ENCODE measurements around the gene TSPAN10. TPM values are rescaled to one million over a fixed set of nuclear protein-coding genes. Genes with fewer than 3 reads are reported as not detected.

The TSPAN10 gene
- total and polyA plus RNA-seq, 4 donors = 0.17 to 0.84 (median 0.29) TPM

- TF ChIP-seq YY1 (IDR thresholded peaks at IDR 0.05) (no peak), NR2F2 (IDR thresholded peaks at IDR 0.05) (no peak)
Measured at GRCh38 chr17:81640011-81640410, 3.0 kb downstream of the TSPAN10 start (continued).

DNA sequence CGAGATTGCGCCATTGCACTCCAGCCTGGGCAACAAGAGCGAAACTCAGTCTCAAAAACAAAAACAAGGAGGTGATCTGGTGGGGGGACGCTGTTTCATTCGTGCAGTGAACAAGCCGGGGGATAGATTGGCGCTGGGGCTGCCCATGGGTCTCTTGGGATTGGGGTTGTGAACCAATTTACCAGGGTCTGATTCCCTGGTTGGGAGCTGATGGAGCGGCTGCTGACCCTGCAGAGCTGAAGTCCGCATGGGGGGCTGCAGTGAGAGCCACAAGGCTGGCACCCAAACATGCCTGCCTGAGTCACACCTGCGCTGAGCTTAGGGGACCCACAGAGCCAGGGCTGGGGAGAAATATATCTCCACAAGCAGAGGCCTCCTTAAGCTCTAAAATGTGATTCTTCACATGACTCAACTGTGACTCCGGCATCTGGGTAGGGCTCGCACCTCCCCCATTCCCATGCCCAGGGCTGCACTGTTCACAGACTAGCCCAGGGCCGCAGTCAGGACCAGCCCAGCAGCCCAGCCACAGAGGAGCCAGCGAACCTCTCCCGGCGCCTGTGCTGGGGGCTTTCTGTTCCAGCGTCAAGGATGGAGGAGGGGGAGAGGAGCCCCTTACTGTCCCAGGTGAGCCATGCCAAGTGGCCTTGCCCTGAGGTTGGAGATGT, 5.0 kb downstream of the TSPAN10 start:
- Histone ChIP-seq H3K9ac (ENCODE audit: low read depth in 1 of 2, low read length in 2 of 2) (no peak overlapping the region), H3K27me3 (ENCODE audit: control insufficient read depth in 4 of 4, insufficient read depth in 4 of 4, low read length in 3 of 4) (no peaks in the 10 kb centered on the region), H3K27ac (ENCODE audit: low read depth in 1 of 2, low read length in 2 of 2) (no peak overlapping the region), H3K4me3 (ENCODE audit: low read depth in 1 of 3, low read length in 3 of 3) (no peak overlapping the region), H3K4me1 (ENCODE audit: control insufficient read depth in 4 of 4, insufficient read depth in 4 of 4, low read length in 3 of 4) (peaks cover 0 to 9% (median 5%) of the 10 kb centered on the region in 4 donors), H3K36me3 (ENCODE audit: control insufficient read depth in 4 of 4, insufficient read depth in 3 of 4, low read depth in 1 of 4, low read length in 3 of 4) (no peaks in the 10 kb centered on the region), H3K9me3 (ENCODE audit: control insufficient read depth in 4 of 4, low read length in 3 of 4) (no peaks in the 10 kb centered on the region)
- TF ChIP-seq FOXA1 (IDR thresholded peaks at IDR 0.05) (no peak), TAF1 (conservative IDR thresholded peaks at IDR 0.05) (no peak), CTCF (IDR thresholded peaks at IDR 0.05; ENCODE audit: low read depth, low read length, missing input control) (no peak), YY1 (IDR thresholded peaks at IDR 0.05) (no peak), MAX (IDR thresholded peaks at IDR 0.05) (no peak), SP1 (IDR thresholded peaks at IDR 0.05) (no peak), JUND (IDR thresholded peaks at IDR 0.05) (no peak), NR2F2 (IDR thresholded peaks at IDR 0.05) (no peak), EGR1 (IDR thresholded peaks at IDR 0.05; ENCODE audit: low read depth in 2 of 2) (no peak), ZBTB33 (IDR thresholded peaks at IDR 0.05) (no peak), RXRA (IDR thresholded peaks at IDR 0.05) (no peak), RAD21 (IDR thresholded peaks at IDR 0.05) (no peak), HNF4G (IDR thresholded peaks at IDR 0.05) (no peak), HNF4A (conservative IDR thresholded peaks at IDR 0.05) (no peak), FOXA2 (IDR thresholded peaks at IDR 0.05) (no peak), GABPA (IDR thresholded peaks at IDR 0.05 in 1 of 2, conservative IDR thresholded peaks at IDR 0.05 in 1 of 2) (no peak)
- TF ChIP-seq, protein P1, sequence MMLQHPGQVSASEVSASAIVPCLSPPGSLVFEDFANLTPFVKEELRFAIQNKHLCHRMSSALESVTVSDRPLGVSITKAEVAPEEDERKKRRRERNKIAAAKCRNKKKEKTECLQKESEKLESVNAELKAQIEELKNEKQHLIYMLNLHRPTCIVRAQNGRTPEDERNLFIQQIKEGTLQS (IDR thresholded peaks at IDR 0.05) = no peak
- TF ChIP-seq, protein P2, sequence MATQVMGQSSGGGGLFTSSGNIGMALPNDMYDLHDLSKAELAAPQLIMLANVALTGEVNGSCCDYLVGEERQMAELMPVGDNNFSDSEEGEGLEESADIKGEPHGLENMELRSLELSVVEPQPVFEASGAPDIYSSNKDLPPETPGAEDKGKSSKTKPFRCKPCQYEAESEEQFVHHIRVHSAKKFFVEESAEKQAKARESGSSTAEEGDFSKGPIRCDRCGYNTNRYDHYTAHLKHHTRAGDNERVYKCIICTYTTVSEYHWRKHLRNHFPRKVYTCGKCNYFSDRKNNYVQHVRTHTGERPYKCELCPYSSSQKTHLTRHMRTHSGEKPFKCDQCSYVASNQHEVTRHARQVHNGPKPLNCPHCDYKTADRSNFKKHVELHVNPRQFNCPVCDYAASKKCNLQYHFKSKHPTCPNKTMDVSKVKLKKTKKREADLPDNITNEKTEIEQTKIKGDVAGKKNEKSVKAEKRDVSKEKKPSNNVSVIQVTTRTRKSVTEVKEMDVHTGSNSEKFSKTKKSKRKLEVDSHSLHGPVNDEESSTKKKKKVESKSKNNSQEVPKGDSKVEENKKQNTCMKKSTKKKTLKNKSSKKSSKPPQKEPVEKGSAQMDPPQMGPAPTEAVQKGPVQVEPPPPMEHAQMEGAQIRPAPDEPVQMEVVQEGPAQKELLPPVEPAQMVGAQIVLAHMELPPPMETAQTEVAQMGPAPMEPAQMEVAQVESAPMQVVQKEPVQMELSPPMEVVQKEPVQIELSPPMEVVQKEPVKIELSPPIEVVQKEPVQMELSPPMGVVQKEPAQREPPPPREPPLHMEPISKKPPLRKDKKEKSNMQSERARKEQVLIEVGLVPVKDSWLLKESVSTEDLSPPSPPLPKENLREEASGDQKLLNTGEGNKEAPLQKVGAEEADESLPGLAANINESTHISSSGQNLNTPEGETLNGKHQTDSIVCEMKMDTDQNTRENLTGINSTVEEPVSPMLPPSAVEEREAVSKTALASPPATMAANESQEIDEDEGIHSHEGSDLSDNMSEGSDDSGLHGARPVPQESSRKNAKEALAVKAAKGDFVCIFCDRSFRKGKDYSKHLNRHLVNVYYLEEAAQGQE (IDR thresholded peaks at IDR 0.05) = no peak
- DNase-seq (ENCODE audit: low spot score) = no peak
- 91% methylated on average over 17 of the region's 17 CpGs for WGBS

All from liver (tissue), 9 donors.